ENCODE results near the gene ANKRD34C.

DNA sequence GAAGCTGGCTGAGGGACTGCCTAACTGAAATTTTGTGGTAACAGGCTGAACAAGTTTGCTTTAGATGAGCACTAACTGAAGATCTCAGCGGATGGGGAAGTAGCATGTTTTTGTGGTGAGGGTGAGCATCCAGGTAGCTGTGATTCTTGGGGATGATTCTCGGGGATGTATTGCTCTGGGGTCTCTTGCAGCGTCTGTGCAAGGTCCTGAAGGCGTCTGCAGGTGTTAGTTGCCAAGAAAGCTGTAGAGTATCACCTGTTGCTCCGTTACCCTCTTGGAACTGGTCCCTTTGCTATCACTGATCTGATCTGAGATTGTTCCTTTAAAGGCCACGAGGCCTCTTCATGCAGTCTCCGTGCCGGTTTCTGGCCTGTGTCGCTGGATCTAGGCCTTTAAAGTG is 34.3 kb downstream of the ANKRD34C start:
- no peak for TF ChIP-seq CTCF (IDR thresholded peaks at IDR 0.05; ENCODE audit: insufficient read depth, low read length)
- no peak for TF ChIP-seq POLR2AphosphoS5 (IDR thresholded peaks at IDR 0.05; ENCODE audit: low read depth)
- no peak for TF ChIP-seq SPI1 (IDR thresholded peaks at IDR 0.05; ENCODE audit: borderline replicate concordance, low read depth)
- TF ChIP-seq, protein P1, sequence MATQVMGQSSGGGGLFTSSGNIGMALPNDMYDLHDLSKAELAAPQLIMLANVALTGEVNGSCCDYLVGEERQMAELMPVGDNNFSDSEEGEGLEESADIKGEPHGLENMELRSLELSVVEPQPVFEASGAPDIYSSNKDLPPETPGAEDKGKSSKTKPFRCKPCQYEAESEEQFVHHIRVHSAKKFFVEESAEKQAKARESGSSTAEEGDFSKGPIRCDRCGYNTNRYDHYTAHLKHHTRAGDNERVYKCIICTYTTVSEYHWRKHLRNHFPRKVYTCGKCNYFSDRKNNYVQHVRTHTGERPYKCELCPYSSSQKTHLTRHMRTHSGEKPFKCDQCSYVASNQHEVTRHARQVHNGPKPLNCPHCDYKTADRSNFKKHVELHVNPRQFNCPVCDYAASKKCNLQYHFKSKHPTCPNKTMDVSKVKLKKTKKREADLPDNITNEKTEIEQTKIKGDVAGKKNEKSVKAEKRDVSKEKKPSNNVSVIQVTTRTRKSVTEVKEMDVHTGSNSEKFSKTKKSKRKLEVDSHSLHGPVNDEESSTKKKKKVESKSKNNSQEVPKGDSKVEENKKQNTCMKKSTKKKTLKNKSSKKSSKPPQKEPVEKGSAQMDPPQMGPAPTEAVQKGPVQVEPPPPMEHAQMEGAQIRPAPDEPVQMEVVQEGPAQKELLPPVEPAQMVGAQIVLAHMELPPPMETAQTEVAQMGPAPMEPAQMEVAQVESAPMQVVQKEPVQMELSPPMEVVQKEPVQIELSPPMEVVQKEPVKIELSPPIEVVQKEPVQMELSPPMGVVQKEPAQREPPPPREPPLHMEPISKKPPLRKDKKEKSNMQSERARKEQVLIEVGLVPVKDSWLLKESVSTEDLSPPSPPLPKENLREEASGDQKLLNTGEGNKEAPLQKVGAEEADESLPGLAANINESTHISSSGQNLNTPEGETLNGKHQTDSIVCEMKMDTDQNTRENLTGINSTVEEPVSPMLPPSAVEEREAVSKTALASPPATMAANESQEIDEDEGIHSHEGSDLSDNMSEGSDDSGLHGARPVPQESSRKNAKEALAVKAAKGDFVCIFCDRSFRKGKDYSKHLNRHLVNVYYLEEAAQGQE (IDR thresholded peaks at IDR 0.05; ENCODE audit: insufficient replicate concordance, low read depth), result no peak
